GM19025 (cell line): ENCODE data around the gene EML5.
"Not testable (repeated sequence)": the region's sequence is repeated elsewhere in the genome, so short reads cannot be mapped to it uniquely, and the experiment has no call there.

ENCODE experiments used
- ATAC-seq: cut with Tn5 transposase; IDR thresholded peaks from one replicate; pipeline ENCODE4 v1.9.1; 2021; ENCODE audit warnings: mild to moderate bottlenecking, low read depth, moderate library complexity; ENCODE audit not compliant: unreplicated experiment

Gene EML5

DNA sequence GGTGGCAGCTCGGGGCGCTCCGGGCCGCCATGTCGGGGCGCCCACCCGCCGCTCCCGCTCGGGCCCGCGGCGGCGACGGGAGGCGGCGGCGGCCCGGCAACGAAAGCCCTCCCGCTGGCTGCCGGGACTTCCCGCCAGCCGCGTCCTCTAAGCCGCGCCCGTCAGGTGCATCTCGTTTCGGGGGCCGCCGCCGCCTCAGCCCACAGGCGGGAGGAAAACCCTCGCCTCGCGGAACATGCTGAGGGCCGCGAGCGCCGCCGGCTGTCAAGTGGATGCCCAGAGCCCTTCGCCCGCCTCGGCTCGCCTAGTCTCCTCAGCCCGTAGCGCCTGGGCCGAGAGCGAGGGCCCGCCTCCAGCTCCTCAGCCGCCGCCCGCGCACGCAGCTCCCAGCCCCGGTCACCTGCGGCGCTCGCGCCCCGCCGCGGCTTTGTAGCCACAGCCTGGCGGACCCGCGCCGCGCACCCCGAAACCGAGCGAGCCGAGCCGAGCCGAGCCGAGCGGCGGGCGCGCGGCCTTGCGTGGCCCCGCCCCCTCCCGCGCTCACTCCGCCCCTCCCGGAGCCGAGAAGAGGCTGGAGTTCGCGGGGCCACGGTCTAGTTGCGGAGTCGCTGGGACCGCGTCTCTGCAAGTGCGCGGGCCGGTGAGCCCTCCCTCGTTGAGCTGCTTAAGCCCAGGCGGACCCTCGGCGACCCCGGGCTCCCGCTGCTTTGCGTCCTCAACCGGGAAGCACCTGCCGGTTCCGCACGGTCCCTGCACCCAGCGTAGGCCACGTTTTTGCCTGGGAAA lies at the start of gene EML5:
TSS of gene EML5 (minus strand) at position 481 of the 786 bp plus-strand sequence. CDS start at position 31, 450 bp downstream.
- peak; percentile 85 for ATAC-seq

DNA sequence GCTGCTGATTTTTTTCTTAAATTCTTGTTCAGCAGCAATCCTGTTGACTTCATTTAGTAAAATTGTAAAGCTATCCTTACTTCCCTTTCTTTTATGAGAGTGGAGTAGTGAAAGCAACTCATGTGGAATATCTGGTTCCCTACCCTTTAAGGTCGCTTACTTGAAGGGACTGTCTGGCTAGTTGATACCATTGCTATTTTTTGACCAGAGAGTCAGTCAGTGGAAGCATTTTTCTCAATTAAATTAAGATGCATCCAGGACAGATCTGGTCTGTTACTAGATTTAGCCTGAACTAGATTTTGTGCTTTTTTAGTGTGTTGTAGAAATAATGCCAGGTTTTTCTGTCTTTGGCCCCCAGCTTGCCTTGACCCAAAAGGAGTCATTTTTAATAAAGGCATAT lies 49.7 kb upstream of the EML5 start:
- no peak for ATAC-seq

DNA sequence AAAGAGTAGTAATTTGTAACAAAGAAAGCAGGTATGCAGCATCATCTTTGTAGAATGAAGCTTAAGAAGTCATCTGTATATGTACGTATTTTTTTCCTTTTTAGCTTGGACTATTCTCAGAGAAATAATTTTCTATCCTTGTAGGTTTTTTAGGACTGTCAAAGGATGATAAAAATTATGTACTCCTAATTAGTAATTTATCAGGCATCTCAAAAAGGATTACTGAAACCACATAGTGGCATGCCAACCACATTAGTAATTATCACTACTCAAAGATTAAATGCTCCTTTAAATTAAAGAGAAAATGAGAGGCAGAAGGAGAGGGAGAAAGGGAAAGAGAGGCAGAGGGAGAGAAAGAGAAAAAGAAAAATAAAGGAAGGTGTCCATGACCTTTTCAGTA lies 49.0 kb upstream of the EML5 start:
- ATAC-seq: no peak

DNA sequence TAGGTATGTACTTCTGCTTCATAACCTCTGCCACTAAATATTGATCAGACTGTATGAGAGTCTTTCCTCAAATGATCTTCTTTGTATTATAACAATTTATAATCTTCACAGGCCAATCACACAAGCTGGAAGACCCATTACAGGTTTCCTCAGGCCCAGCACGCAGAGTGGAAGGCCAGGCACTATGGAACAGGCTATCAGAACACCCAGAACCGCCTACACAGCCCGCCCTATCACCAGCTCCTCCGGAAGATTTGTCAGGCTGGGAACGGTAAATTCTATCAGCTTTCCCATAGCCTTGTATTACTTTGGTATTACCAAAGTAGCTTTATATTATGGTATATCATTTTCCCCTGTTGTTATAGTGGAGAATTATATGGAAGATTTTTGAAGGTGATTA lies 48.2 kb upstream of the EML5 start:
- ATAC-seq: no peak

DNA sequence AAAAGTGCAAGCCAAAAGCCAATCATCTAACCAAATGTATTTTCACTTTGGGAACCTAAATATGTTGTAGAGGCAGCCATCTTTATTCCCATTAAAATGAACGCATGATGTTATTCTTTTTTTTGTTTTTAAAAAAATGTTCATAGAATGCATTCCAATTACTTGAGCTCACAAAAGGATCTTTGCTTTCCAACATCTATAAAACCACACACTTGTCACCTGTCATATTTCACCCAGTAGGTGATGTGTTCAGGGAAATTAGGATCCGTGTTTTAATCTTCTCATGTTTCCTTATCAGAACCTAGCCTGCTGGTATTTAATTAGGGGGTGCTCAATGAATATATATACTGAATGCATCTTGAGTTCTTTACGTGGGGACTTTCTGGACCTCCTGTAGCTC lies 45.3 kb upstream of the EML5 start:
- no peak for ATAC-seq

DNA sequence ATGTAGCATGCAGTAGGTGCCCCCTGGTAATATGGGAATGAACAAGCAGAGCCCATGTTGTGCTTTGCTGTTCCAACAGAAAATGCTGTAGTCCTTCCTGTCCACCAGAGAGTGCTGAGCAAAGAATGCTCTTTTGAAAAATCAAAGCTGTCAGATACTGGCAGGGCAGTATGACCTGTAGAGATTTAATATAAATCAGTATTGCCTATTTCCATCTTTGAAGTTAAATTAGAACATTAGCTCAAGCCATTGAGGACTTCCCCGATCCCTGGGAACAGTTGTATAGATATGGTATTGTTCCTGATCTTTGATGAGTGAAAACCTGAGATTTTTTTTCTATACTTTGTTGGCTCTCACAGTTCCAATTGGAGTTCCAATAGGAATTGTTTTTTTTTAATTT lies 44.7 kb upstream of the EML5 start:
- no peak for ATAC-seq

DNA sequence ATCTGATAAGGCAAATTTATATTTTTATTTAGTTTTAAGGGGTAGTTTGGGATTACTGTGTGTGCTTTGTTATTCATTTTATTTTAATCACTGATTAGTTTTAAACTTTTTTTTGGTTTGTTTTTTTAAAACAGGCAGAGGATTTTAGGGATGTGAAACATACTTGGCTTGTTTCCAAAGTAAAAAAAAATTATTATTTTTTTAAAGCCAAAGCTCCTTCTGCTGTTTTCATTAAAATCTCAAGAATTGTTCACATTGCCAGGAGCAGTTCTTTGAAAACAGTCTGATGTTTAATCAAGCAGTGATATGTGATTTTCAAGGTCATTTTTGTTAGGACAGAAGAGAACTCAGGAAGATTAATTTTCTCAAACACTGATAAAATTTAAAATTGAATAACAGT lies 42.9 kb upstream of the EML5 start:
- no peak for ATAC-seq

DNA sequence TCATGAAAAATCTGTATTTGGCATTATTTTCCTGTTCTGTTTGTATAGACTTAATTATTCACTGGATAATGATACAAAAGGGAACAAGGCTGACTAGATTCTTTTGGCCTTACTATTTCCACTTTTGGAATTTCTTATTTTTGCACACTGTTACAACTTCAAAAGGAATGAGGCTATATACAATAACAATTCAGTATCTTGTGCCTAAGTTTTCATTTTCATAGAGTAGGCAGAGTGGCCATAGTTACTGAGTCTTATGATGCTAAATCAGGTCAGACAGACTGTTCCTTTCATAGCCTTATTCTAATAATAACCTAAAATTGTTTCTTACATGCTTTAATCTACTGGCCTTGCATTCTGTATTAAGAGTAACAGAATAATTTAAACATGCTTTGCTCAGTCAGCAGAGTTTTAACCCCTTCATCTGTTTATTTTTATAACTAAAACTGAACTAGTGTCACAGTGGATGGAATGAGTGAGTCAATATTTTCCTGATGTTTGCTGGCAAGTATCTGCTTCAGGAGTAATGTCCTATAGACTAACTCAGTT lies 42.2 kb upstream of the EML5 start:
- ATAC-seq: no peak

DNA sequence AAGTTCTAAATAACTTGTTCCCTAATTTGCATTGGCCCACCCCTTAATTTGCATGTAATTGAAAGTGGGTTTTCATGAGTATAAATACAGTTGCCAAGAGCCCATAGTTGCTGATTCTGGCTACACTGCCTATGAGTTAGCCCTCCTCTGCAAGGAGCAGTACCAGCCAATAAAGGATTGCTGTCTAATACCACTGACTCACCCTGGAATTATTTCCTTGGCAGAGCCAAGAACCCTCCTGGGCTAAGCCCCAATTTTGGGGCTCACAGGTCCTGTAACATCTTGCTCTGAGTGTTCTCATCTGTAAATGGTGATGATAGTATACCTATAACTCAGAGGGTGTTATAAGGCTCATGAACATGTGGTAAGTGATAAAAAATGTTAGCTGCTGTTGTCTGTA lies 38.5 kb upstream of the EML5 start:
- ATAC-seq: no peak

DNA sequence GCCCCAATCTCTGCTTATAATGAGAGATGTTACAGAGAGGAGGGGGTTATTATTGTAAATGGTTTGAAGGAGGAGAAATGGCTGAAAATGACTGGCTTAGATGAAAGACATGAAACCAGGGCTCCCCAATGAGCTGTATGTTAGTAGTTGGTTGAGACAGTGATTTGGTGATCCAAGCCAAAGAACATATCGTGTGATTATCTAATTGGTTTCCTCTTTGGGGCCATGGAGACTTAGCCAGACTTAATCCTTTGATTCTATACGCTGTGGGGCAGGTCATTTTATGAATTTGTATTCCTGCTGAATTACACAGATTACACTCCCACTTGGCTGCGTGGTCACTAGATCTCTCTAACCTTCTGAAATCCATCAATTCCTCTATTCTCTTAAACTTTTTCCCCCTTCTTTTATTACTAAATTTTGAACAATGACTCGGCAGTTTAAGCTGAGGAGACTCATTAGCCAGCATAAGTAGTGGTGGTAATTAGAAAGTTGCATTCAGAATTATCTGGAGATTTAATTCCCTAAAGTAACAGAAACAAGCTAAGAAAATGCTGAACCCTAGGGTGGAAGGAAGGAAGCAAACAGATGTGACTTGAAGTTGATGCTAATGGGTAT lies 37.0 kb upstream of the EML5 start:
- ATAC-seq: no peak

DNA sequence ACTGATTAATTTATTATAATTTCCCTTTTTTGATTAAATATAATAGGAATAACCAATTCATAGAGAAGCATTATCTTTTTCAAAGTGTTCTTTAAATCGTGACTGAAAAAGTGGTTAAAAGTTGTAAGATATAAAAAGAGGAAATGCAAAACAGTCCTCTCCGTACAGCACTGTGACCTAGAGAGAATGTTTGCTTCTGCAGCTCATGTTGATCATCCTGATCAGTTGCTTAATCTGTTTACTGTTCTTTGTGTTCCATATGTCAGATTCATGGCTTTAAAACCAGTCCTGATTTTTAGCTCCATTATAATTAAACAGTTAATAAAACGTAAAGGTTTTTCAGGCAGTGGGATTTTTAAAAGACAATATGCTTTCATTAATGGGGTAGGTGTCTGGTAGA lies 36.4 kb upstream of the EML5 start:
- ATAC-seq: no peak

DNA sequence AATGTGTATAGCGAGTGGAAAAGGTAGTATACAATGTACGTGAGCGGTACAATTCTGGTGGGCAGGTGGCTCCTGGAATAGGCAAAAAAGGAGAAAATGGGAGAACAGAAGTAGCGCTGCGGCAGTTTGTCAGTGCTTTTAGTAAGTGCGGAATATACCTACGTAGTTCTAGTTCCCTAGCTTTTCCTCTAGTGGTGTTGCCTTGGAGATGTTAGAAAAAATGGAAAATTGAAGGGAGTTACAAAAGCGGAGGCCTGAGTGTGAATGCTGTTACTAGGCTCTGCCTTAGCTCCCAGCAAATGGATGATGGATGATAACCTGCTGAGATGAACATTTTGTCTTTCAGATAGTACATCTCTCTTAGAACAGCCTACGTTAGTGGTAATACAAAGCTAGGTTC lies 32.8 kb upstream of the EML5 start:
- no peak for ATAC-seq

DNA sequence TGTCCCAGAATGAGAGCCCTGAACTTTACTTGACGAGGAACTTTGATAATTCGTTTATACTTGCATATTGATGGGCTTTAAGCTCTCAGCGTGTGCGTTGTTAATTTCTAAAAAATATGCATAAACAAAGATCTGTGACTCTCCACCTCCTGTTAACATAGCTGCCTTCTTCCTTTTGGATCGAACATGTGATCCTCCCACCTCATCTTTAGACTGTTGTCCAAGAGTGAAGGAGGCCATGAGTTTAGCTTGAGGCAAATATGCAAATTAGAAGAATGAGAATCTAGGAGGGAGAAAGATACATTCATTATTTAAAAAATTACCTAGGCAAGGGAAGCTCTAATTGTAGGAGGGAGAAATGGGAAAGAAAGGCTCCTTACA lies 32.3 kb upstream of the EML5 start:
- ATAC-seq: no peak

DNA sequence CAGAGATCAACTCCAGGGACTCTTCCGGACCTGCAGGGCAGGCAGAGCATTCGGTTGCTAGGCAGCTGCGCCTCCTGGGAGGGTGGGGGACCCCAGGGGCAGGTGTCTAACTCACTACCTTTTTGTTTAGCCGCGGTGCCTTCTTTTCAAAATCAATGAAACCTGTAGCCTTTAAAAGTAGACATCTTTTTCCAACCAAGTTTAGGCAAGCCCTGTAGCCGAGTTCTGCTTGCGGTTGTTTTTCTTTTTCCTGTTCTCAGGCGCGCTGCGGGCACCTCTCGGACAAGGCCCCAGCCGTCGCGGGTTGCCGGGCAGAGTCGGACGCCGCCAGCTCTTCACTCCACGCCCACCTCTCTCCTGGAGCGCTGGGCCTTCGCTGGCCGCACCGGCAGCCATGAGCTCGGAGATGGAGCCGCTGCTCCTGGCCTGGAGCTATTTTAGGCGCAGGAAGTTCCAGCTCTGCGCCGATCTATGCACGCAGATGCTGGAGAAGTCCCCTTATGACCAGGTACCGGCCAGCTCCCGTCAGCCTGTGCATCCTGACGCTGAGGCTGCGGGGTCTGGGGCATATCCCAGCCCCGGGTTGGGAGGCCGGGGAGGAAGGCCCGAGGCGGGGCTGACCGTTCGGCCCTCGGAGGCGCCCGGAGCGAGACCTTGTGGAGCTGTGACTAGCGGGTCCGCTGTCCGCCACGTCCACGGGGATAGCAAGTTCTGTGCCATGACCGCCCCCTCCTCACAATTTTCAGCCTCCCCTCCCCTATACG lies 31.7 kb upstream of the EML5 start, which contains the start of gene TTC8:
TSS of gene TTC8 (plus strand) at position 338 of the 764 bp plus-strand sequence. CDS start at position 395, 57 bp downstream.
- peak; percentile 98 for ATAC-seq

DNA sequence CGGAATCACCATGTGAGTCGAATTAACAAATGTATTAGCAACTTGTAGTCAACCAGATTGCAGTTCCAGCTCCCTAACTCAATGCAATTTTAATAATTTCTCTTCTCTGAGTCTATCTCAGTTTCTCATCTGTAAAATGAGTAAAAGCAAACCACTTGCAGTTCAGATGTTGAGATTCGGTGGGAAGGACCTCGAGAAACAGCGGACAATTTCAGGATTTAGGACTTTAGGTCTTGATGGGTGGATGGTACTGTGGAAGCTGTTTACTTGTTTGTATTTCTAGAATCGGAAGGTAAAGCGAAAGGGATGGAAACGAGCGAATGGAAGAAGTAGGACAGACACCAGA lies 31.2 kb upstream of the EML5 start:
- peak; percentile 2 for ATAC-seq

DNA sequence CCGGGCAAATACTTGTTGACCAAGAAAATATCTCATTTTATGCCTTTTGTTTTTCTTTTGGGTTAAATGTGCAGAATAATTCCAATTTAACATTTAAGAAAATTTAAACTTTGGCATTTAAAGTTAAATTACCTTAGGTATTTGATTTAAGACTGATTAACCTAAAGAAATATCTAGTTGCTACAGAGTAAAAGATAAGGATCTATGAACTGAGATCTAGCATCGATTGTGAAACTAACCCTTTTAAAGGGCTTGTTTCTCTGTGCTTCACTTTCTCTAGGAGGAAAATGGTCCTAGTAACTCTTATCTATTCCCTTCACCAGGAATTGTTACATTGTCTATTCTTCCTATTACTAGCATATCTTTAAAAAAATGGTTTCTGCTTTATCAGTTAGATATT lies 29.1 kb upstream of the EML5 start:
- no peak for ATAC-seq

DNA sequence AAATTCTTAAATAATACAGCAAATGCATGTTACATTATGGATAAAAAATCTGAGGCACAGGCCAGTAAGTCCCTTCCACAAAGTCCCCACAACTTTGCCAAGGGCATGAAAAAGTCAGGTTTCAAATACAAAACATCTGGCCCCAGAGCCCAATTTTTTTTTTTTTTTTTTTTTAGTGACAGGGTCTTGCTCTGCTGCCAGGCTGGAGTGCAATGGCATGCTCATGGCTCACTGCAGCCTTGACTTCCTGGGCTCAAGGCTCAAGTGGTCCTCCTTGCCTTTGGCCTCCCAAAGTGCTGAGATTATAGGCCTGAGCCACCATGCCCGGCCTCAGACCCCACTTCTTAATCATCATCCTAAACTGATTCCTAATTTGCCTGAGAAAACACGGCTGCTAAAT lies 28.6 kb upstream of the EML5 start:
- ATAC-seq: no peak

DNA sequence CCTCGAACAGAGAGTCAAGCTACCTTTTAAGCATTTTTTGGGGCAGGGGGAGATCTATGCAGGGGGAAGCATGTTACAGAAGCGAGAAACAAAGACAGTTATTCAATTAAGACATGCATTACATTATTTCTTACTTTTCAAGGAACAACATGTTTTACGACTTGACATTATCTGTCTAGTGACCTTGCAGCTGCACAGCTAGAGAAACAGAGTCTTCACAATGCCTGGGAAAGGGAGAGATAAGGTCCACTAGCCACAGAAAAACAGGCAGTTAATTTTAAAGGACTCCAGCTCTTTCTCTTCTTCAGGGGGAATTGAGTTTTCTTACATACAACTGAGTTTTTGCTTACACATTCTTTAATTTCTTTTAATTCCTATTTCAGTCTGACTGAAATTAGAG lies 26.9 kb upstream of the EML5 start:
- not testable (repeated sequence) for ATAC-seq

DNA sequence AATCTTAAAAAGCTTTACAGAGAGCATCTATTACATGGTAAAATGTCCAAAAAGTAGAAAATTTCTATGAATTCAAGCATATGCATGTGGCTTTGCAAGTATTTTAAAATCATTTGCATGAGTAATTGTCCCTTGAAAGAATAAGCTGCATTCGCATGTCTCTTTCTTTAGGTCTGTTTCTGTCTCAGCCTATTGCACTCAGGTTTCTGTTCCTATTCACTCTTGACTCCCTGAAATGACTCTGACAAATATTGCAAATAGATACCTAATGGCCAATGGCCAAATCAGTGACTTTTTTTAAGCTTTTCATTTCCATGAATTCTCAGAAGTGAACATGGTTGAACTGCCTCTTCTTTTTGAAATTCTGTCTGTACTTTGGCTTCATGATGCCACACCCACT lies 25.3 kb upstream of the EML5 start:
- no peak for ATAC-seq

DNA sequence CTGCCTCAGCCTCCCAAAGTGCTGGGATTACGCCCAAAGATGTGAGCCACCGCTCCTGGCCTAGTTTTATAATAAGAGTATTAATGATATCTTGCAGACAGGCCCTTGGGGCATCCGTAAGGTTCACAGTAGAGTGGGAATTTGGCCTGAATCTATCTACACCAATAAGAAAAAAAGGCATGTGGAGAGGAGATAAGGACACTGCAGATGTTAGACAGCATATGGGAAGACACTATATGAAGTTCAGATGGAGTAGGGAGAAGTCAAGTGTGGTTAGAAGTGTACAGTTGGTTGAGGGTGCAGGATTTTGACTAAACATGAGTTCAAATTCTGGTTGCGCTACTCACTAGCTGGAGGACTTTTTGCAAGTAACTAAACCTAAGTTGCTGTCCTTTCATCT lies 23.2 kb upstream of the EML5 start:
- ATAC-seq: no peak

DNA sequence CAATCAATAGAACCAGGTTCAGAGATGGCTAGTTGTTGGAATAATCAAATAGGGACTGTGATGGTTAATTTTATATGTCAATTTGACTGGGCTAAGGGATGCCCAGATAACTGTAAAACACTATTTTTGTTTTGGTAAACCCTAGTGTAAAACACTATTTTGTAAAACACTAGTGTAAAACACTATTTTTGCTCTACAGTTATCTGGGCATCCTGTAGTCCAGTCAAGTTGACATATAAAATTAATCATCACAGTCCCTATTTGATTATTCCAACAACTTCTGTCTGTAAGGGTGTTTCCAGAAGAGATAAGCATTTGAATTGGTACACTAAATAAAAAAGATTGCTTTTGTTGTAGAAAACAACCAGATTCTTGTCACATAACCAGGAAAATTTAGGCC lies 15.6 kb upstream of the EML5 start:
- no peak for ATAC-seq
